ENCODE measurements around the gene GLI1.
"Not testable (repeated sequence)": the region's sequence is repeated elsewhere in the genome, so short reads cannot be mapped to it uniquely, and the experiment has no call there.

The GLI1 gene

DNA sequence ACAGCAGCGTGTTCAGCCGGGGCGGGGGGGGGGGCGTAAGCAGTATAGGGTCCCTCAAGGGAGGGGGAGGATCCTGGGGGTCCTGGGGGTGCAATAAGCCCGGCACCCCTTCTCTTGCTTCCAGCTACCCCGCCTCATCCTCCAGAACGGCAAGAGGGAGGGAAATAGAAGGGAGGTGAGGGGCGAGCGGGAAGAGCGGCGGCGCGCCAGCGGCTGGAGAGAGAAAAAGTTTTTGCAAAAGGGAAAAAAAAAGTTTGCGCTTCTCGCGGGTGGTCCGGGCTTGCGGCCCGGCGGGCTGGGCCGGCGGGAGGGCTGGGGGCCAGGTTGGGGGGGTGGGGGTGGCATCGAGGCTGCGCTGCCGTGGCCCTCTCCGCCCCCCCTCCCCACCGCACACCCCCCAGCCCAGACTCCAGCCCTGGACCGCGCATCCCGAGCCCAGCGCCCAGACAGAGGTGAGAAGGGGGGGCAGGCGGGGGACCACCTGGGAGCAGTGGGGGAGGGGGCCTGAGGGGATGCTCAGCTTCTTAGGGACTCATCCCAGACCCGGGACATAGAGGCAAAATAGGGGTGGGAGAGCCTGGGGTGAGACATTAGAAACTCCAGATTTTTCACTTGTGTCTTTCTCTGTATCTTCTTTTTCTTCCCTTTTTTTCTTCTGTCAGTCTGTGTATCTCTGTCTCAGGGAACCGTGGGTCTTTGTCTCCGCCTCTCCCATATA lies at the start of gene GLI1:
Gene GLI1, plus strand, starts transcription at position 36 of the 718 bp plus-strand sequence. CDS start 3,907 bp downstream, outside the sequence.
- no peak for DNase-seq

DNA sequence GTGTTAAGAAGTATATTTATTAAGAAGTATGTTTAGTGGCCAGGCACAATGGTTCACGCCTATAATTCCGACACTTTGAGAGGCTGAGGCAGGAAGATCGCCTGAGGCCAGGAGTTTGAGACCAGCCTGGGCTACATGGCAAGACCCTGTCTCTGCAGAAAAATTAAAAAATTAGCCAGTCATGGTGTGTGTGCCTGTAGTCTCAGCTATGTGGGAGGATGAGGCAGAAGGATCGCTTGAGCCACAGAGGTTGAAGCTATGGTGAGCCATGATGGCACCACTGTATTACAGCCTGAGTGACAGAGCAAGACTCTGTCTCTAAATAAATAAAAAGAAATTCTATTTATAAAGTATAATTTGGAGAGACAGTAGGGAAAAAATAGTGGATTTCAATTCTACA lies 49.1 kb upstream of the GLI1 start:
- DNase-seq = no peak

DNA sequence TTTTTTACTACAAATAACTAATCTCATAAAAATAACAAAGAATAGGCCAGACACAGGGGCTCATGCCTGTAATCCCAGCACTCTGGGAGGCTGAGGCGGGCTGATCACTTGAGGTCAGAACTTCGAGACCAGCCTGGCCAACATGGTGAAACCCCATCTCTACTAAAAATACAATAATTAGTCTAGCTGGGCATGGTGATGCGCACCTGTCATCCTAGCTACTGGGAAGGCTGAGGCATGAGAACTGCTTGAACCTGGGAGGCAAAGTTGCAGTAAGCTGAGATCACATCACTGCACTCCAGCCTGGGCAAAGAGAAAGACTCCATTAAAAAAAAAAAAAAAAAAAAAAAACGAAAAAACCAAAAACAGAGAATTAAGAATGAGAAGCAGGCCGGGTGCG lies 45.4 kb upstream of the GLI1 start:
- not testable (repeated sequence) for DNase-seq

DNA sequence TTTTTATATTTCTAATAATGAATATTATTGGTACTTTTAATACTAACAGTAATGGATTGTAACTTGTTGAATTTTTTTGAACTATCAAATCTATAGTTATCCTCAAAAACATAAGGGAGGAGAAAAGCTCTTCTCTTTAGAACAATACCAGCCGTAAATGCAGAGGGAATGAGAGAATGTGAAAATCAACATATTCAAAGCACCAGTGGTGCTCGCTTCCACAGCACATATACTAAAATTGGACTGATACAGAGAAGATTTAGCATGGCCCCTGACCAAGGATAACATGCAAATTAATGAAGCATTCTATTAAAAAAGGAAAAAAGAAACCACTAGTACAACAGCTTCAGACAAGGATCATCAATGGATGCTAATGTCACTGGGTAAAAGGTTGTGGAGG lies 44.5 kb upstream of the GLI1 start:
- DNase-seq = no peak

DNA sequence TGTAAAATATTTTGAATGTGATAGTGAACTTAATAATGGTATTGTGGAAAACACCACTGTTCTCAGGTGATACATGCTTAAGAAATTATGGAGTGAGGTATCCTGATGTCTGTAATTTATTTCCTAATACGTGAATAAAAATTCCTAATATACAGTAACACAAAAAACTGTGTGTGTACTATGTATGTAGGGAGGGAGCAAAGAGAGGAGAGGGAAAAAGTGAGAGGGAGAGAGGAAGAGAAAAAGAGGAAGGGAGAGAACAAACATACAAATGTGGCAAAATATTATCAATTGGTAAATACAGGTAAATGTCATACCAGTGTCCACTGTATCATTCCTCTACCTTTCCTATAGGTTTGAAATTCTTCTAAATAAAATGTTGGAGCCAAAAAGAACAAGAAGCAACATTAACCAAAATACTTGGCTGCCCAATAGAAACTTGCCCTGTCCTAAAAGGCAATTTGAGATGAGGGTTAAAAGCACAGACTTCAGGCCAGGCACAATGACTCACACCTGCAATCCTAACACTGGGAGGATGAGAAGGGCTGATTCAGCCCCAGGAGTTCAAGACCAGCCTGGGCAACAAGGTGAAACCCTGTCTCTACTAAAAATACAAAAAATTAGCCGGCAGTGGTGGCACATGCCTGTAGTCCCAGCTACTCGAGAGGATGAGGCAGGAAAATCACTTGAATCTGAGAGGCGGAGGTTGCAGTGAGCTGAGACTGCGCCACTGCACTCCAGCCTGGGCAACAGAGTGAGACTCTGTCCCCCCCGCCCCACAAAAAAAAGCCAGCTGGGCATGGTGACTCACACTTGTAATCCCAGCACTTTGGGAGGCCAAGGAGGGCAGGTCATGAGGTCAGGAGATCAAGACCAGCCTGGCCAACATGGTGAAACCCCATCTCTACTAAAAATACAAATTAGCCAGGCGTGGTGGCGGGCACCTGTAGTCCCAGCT lies 43.3 kb upstream of the GLI1 start:
- no peak for DNase-seq

DNA sequence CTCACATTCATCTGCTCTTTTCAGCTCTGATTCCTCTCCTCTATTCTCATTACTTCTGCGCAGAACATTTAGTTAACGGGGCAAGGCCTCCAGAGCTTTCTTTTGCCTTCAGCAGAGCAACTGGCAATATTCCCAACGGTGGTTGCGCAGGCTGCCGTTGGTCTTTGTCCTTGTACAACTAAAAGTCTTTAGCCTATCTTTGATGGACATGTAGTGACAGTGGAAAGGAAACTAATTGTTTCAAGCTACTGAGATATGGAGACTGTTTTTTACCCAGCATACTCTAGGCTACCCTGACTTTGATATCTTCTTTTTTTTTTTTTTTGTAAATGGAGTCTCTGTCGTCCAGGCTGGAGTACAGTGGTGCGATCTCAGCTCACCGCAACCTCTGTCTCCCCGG lies 41.3 kb upstream of the GLI1 start:
- no peak for DNase-seq

DNA sequence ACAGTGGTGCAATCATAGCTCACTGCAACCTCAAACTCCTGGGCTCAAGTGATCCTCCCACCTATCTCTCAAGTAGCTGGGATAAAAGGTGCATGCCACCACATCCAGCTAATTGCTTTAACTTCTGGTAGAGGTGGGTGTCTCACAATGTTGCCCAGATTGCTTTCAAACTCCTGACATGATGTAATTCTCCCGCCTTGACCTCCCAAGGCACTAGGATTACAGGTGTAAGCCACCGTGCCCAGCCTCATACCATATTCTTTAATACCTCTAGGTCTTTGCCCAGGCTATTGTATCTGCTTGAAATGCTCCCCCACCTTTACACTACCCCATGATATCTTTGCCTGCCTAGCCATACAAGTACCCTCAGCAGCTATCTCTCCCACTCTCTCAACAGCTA lies 40.1 kb upstream of the GLI1 start:
- no peak for DNase-seq

DNA sequence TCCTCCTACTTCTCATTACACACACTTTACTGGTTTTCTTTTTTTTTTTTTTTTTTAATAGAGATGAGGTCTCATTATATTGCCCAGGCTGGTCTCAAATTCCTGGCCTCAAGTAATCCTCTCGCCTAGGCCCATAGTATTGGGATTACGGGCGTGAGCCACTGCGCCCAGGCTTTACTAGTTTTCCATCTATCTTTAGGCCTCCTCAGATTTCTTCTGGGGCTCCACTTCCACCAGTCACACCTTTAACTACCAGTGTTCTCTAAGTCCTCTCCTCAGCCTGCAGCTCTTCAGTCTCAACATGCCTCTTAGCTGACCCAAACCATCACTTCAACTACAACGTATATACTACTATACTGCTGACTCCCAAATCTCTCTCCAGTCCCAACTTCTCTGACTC lies 39.1 kb upstream of the GLI1 start:
- DNase-seq = no peak

DNA sequence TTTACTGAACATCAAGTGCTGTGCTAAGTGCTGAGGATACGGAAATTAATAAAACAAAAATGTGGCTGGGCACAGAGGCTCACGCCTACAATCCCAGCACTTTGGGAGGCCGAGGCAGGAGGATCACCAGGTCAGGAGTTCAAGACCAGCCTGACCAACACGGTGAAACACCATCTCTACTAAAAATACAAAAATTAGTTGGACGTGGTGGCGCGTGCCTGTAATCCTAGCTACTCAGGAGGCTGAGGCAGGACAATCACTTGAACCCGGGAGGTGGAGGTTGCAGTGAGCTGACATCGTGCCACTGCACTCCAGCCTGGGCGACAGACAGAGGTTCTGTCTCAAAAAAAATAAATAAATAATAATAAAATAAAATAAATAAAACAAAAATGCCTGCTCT lies 32.6 kb upstream of the GLI1 start:
- not testable (repeated sequence) for DNase-seq

DNA sequence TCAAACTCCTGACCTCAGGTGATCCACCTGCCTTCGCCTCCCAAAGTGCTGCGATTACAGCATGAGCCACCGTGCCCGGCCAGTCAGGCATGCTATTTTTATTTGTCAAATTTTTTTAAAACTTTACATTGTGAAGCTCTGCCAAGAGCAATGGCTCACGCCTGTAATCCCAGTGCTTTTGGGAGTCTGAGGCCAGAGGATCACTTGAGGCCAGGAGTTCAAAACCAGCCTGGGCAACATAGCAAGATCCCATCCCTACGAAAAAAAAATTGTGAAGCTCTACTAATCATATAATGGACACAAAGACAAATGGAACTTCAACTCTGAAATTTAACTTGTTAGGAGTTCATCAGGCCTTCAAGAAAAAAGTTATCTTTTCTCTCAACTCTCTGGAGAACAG lies 30.6 kb upstream of the GLI1 start:
- DNase-seq = no peak

DNA sequence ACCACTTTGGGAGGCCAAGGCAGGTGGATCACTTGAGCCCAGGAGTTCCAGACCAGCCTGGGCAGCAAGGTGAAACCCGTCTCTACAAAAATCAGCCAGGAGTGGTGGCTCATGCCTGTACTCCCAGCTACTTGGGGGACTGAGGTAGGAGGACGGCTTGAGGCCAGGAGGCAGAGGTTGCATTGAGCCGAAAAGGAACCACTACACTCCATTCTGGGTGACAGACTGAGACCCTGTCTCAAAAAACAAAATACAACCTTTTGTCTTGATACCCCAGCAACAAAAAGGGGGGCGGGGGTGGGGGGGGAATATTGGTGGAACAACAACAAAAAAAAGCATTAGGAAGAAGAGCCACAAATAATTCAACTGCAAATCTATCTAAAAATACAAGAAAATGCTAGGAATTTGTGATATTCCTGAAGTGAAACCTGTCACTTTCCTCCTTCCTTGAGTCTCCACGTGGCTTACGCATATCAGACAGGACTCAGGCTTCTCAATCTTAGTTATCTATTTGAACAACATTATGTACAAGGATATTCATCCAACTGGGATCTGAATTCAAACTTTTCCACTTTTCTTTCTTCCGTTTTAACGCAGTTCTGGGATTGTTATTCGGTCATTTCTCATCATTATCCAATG lies 30.0 kb upstream of the GLI1 start:
- no peak for DNase-seq

DNA sequence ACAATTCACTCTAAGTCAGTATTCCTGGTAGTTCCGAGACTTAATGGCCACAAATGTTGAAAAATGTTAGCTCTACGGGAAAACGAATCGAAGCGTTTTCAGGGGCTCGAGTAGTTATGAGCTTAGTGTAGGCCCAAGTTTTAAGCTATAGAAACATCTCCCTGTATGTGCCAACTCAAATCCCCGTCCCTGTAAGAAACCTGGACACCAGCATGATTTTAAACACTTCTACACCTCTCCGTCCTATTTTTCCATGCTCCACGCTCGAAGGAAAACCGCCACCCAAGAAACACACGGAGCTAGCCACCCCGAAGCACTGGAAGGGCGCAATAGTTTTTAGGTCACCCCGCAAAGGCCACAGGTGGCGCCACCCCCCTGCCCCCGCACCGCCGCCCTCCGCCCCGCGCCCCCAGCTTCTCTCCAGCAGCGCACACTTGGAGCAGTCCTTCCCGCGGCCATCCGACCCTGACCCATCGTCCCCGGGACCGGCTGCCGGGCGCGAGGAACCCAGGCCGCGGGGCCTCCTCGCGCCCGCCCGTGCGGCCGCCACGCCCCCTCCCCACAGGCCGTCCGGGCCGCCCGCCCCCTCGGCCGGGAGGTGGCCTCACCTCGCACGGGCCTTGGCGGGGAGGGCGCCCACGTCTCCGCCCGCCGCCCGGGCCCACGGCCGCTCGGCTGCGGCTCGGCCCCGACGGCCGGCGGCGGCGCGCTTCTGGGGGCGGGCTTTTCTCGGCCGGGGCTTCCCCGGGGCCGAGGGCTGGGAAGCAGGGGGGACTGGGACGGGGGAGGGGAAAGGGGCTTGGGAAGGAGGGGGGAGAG lies 29.3 kb upstream of the GLI1 start:
- DNase-seq = no peak

DNA sequence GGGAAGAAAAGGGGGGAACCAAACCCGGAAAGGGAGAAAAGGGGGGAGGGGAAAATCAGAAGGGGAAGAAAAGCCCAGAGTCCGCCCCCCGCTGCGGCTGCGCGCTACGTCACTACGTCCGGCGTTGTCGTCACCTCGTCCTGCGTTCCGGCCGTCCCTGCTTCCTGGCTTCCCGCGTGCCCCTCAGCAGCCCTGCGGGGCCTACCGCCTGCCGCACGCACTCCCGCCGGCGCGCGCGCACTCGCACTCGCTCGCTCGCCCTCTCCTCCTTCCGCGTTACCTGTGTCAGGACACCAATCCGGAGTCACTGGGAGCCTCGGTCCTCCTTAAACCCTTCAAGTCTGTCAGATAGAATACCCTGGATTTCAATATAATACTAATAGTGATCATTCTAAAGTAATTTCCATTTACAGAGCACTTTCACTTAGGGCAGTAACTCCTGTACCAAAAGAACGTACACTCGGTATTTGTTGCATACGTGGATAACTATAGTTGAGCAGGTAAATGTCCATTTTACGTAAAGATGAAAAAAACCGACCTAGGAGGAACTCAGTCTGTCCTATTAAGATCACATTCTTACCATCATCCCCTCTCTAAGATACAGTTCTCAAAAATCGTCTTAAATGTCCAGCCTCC lies 28.5 kb upstream of the GLI1 start, which contains the start of gene R3HDM2:
Gene R3HDM2, minus strand, starts transcription at position 113 of the 636 bp plus-strand sequence. CDS start 120,615 bp downstream, outside the sequence.
- peak; percentile 95 for DNase-seq

DNA sequence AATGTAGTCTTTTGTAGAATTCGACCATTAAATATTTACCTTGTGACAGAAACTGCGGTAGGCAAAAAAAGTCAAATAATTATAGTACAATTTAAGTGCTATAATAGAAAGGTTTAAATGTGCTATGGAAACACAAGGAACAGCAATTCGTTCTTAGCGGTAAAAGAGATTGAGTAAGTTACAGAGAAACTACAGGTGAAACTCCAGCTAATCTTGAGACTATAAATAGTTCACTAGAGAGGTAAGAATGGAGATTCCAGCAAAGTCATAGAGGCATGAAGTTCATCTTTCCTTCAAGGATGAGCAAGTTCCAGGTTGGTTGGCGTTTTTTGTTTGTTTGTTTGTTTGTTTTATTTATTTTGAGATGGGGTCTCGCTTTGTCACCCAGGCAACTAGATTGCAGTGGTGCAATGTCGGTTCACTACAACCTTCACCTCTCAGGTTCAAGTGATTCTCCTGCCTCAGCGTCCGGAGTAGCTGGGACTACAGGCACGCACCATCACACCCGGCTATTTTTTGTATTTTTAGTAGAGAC lies 27.9 kb upstream of the GLI1 start:
- DNase-seq = no peak

DNA sequence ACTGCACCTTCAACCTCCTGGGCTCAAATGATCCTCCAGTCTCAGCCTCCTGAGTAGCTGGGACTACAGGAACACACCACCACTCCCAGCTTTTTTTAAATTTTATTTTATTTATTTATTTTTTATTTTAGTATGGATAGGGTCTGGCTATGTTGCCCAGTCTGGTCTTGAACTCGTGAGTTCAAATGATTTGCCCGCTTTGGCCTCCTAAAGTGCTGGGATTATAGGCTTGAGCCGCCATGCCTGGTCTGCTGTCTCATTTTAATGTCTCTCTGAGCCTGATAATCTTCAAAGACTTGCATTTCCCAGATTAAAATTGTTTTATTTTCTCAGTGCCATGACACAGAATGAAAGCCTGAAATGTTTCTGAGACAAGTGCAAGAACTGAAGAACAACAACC lies 26.2 kb upstream of the GLI1 start:
- DNase-seq = no peak

DNA sequence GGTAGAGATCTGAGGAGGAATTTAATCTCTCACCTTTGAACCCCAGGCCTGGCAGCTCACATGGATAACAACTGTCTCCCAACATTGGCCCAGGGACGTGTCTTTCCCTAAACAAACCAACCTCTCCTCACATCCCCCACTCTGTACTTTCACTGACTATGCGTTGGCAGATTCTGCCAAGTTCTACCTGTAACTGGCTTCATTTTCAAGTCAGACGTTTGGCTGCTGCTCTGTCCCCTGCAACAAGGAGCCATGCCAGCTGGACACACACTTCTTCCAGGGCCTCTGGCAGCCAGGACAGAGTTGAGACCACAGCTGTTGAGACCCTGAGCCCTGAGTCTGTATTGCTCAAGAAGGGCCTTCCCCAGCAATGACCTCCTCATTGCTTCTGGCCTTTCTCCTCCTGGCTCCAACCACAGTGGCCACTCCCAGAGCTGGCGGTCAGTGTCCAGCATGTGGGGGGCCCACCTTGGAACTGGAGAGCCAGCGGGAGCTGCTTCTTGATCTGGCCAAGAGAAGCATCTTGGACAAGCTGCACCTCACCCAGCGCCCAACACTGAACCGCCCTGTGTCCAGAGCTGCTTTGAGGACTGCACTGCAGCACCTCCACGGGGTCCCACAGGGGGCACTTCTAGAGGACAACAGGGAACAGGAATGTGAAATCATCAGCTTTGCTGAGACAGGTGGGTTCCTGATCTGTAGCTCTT lies 24.9 kb upstream of the GLI1 start, which contains the start of gene INHBC:
Gene INHBC, plus strand, starts transcription at position 268 of the 707 bp plus-strand sequence. Its CDS starts 103 bp downstream, at position 371.
- no peak for DNase-seq

DNA sequence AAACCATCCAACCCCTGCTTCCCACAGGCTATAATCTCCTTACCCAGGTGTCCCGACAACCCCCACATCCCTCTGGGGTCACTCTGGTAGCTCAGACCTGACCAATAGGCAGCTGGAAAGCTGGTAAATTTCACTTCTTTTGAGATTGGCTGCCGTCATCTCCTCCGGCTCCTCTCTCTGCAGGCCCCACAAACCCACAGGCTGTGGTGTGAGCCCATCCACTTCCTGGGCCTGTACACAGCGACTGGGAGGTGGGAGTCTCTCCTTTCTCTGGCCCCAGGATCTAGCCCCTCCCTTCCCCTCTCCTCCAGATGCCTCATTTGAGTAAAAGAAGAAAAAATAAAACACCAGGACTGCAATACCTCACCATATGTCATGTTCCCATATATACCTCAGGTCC lies 24.3 kb upstream of the GLI1 start:
- no peak for DNase-seq

DNA sequence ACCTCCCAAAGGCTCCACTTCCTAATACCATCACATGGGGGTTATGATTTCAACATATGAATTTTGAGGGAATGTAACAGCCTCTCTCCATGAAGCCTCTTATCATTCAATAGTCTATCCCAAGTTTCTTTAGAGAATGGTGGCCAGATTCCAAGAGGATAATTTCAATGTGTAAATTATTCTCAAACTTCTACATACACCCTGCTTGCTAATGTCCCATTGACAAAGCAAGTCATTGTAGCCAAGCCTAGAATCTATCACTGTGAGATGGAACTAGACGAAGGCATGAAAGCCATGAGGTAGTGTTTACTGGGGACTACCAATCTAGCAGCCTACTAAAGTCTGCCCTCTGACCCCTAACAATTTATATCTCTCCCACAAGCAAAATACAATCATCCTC lies 21.2 kb upstream of the GLI1 start:
- no peak for DNase-seq

DNA sequence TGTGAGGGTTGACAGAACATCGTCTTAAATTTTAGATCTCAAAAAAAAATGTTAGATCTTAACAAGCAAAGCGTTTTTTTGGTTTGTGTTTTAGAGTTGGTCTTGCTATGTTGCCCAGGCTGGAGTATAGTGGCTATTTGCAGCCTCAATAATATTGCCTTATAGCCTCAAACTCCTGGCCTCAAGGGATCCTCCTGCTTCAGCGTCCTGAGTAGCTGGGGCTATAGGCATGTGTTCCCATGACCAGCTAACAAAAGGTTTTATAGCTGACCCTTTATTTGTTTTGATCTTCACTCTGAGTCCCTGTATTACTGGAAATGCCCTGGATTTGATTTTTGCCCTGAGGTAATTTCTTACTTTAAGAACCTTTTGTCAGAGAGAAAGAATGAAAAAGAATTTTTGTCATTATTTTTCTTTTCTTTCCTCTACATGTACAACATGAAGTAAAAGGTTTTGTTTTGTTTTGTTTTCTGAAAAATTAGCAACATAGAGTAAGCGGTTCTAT lies 19.8 kb upstream of the GLI1 start:
- no peak for DNase-seq

DNA sequence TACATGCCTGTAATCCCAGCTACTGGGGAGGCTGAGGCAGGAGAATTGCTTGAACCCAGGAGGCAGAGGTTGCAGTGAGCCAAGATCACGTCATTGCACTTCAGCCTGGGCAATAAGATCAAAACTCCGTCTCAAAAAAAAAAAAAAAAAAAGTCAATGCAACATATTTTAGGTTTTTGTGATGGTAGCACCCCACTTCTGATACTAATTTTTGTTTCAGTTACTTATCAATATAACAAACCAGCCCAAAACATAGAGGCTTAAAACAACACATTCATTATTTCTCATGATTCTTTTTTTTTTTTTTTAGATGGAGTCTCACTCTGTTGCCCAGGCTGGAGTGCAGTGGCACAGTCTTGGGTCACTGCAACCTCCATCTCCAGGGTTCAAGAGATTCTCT lies 18.2 kb upstream of the GLI1 start:
- DNase-seq = not testable (repeated sequence)

Data from activated T-cell treated with anti-CD3 and anti-CD28 coated beads, Interleukin-2, amount 50 U/mL, for 1 hour (primary cell).